ENCODE results near the gene FAM171A2.
A peak's percentile ranks its signal among the peaks of the same experiment; 100 is the strongest.
"Not testable (repeated sequence)": the region's sequence is repeated elsewhere in the genome, so short reads cannot be mapped to it uniquely, and the experiment has no call there.

FAM171A2 gene

GRCh38 chr17:44363613-44364159, at the start of gene FAM171A2:
Gene FAM171A2 (minus strand): TSS chr17:44363853. CDS start chr17:44363714, 139 bp downstream.
- DNase-seq (ENCODE audit: low read depth in 2 of 2): peak; percentile 27 to 37

- no peak for DNase-seq (ENCODE audit: low read depth in 2 of 2)
These were observed 45.8 kb upstream of the FAM171A2 start for GRCh38 chr17:44409309-44410028.

- DNase-seq (ENCODE audit: low read depth in 2 of 2): no peak
These were observed 45.1 kb upstream of the FAM171A2 start for GRCh38 chr17:44408786-44409185.

- no peak for DNase-seq (ENCODE audit: low read depth in 2 of 2)
These were observed 39.0 kb upstream of the FAM171A2 start for GRCh38 chr17:44402564-44403172.

GRCh38 chr17:44400226-44400847, 36.7 kb upstream of the FAM171A2 start:
- no peak for DNase-seq (ENCODE audit: low read depth in 2 of 2)

- no peak for DNase-seq (ENCODE audit: low read depth in 2 of 2)
These were observed 35.3 kb upstream of the FAM171A2 start for GRCh38 chr17:44398692-44399691.

GRCh38 chr17:44397479-44398440, 34.1 kb upstream of the FAM171A2 start:
- no peak for DNase-seq (ENCODE audit: low read depth in 2 of 2)

- DNase-seq (ENCODE audit: low read depth in 2 of 2): no peak
These were observed 33.3 kb upstream of the FAM171A2 start for GRCh38 chr17:44396946-44397345.

GRCh38 chr17:44394833-44395232, 31.2 kb upstream of the FAM171A2 start:
- DNase-seq (ENCODE audit: low read depth in 2 of 2): no peak

- DNase-seq (ENCODE audit: low read depth in 2 of 2): not testable (repeated sequence)
These were observed 30.5 kb upstream of the FAM171A2 start for GRCh38 chr17:44394112-44394511.

- DNase-seq (ENCODE audit: low read depth in 2 of 2): no peak
These were observed 26.7 kb upstream of the FAM171A2 start for GRCh38 chr17:44390250-44390870.

GRCh38 chr17:44389723-44390202, 26.1 kb upstream of the FAM171A2 start:
- no peak for DNase-seq (ENCODE audit: low read depth in 2 of 2)

- DNase-seq (ENCODE audit: low read depth in 2 of 2): no peak
These were observed 25.6 kb upstream of the FAM171A2 start, which contains the start of gene ITGA2B for GRCh38 chr17:44389281-44389680. Gene ITGA2B (minus strand): TSS chr17:44389649. CDS start chr17:44389473, 176 bp downstream.

GRCh38 chr17:44387804-44388203, 24.2 kb upstream of the FAM171A2 start:
- no peak for DNase-seq (ENCODE audit: low read depth in 2 of 2)

GRCh38 chr17:44386182-44386525, 22.5 kb upstream of the FAM171A2 start:
- DNase-seq (ENCODE audit: low read depth in 2 of 2): no peak

GRCh38 chr17:44385287-44386181, 21.9 kb upstream of the FAM171A2 start:
- DNase-seq (ENCODE audit: low read depth in 2 of 2): peak; percentile 56 to 70

- no peak for DNase-seq (ENCODE audit: low read depth in 2 of 2)
These were observed 21.2 kb upstream of the FAM171A2 start for GRCh38 chr17:44384823-44385286.

- no peak for DNase-seq (ENCODE audit: low read depth in 2 of 2)
These were observed 20.7 kb upstream of the FAM171A2 start for GRCh38 chr17:44384281-44384822.
